GM12872 (cell line): ENCODE results near the gene FRS2.

ENCODE experiments used
- CTCF ChIP-seq: IDR thresholded peaks from 3 replicates; pipeline ENCODE4 v1.5.1; 2011; ENCODE audit warnings: low read depth, mild to moderate bottlenecking, low read length, moderate library complexity; ENCODE audit not compliant: insufficient read depth

Gene FRS2

GRCh38 chr12:69475237-69475975 is 5.2 kb downstream of the FRS2 start:
- TF ChIP-seq CTCF, result no peak

GRCh38 chr12:69476276-69477017 is 6.3 kb downstream of the FRS2 start:
- no peak for TF ChIP-seq CTCF

GRCh38 chr12:69479675-69480074 is 9.5 kb downstream of the FRS2 start:
- no peak for TF ChIP-seq CTCF

GRCh38 chr12:69480698-69481097 is 10.5 kb downstream of the FRS2 start:
- TF ChIP-seq CTCF, result no peak

GRCh38 chr12:69481133-69481532 is 10.9 kb downstream of the FRS2 start:
- no peak for TF ChIP-seq CTCF

- no peak for TF ChIP-seq CTCF
These were observed 13.5 kb downstream of the FRS2 start for GRCh38 chr12:69483700-69484099.

GRCh38 chr12:69484428-69484827 is 14.2 kb downstream of the FRS2 start:
- no peak for TF ChIP-seq CTCF
